Large intestine (tissue), 3 donors: ENCODE data around the gene NR6A1. TPM values are rescaled to one million over a fixed set of nuclear protein-coding genes. Genes with fewer than 3 reads are reported as not detected.

Experiments
- DNase-seq, 2 donors: peaks; one replicate each; pipeline versions ENCODE4 v3.0.0 to v3.0.0-alpha.2; 2013
- H3K27ac ChIP-seq: one replicate; pipeline ENCODE4 v1.5.1; 2013; ENCODE audit warnings: low read length
- H3K27me3 ChIP-seq: 2 replicates; pipeline ENCODE4 v1.6.1; 2013; ENCODE audit warnings: low read length; ENCODE audit not compliant: control insufficient read depth, insufficient read depth
- H3K36me3 ChIP-seq: 2 replicates; pipeline ENCODE4 v1.6.1; 2013; ENCODE audit warnings: low read length; ENCODE audit not compliant: control insufficient read depth, insufficient read depth
- H3K4me1 ChIP-seq: one replicate; pipeline ENCODE4 v1.6.1; 2013; ENCODE audit warnings: low read length; ENCODE audit not compliant: control insufficient read depth, insufficient read depth
- H3K4me3 ChIP-seq: one replicate; pipeline ENCODE4 v1.5.1; 2013; ENCODE audit warnings: low read length
- H3K9me3 ChIP-seq: one replicate; pipeline ENCODE4 v1.6.1; 2013; ENCODE audit warnings: mild to moderate bottlenecking, low read depth, low read length, moderate library complexity; ENCODE audit not compliant: control insufficient read depth
- WGBS: methylation state at CpG from one replicate; pipeline ENCODE4 v1.1.5; 2013; ENCODE audit warnings: low lambda C conversion rate; ENCODE audit not compliant: insufficient coverage; 5-methylcytosine and 5-hydroxymethylcytosine counted together
- polyA plus RNA-seq: library from polyadenylated mRNA; unstranded; fragments of 120-200 nt; gene quantifications from one replicate; pipeline ENCODE4 v1.2.1, GENCODE V29; 2013

NR6A1 gene
- polyA plus RNA-seq, 1 donor, result 5.0 TPM

GRCh38 chr9:124671861-124672260 lies 99.2 kb downstream of the NR6A1 start:
- 100% methylated on average over 1 of the region's 6 CpGs for WGBS
- no peak overlapping the region for H3K4me3 ChIP-seq
- no peaks in the 10 kb centered on the region for H3K36me3 ChIP-seq
- no peak overlapping the region for H3K27ac ChIP-seq
- DNase-seq, result no peak
- H3K9me3 ChIP-seq, result no peaks in the 10 kb centered on the region
- H3K4me1 ChIP-seq, result peaks cover 3% of the 10 kb centered on the region
- H3K27me3 ChIP-seq, result no peaks in the 10 kb centered on the region

GRCh38 chr9:124666642-124667041 lies 104.5 kb downstream of the NR6A1 start:
- 100% methylated on average over 2 of the region's 5 CpGs for WGBS
- Histone ChIP-seq H3K27ac (no peak overlapping the region), H3K27me3 (no peaks in the 10 kb centered on the region), H3K4me3 (no peak overlapping the region), H3K9me3 (no peaks in the 10 kb centered on the region), H3K36me3 (no peaks in the 10 kb centered on the region), H3K4me1 (peaks cover 9% of the 10 kb centered on the region)
- no peak for DNase-seq

- 52% methylated on average over 2 of the region's 5 CpGs for WGBS
- peaks cover 15% of the 10 kb centered on the region for H3K4me1 ChIP-seq
- H3K4me3 ChIP-seq, result no peak overlapping the region
- no peaks in the 10 kb centered on the region for H3K9me3 ChIP-seq
- DNase-seq, result peak; percentile 26 to 72
- no peaks in the 10 kb centered on the region for H3K27me3 ChIP-seq
- peak overlapping the region; percentile 34 for H3K27ac ChIP-seq
- H3K36me3 ChIP-seq, result no peaks in the 10 kb centered on the region
Observed at GRCh38 chr9:124665391-124666058, 105.6 kb downstream of the NR6A1 start.

- DNase-seq, result no peak
- no peaks in the 10 kb centered on the region for H3K36me3 ChIP-seq
- no peaks in the 10 kb centered on the region for H3K9me3 ChIP-seq
- H3K27me3 ChIP-seq, result no peaks in the 10 kb centered on the region
- 90% methylated on average over 2 of the region's 2 CpGs for WGBS
- H3K4me1 ChIP-seq, result peaks cover 15% of the 10 kb centered on the region
- no peak overlapping the region for H3K27ac ChIP-seq
- no peak overlapping the region for H3K4me3 ChIP-seq
Observed at GRCh38 chr9:124664143-124664542, 107.0 kb downstream of the NR6A1 start.

GRCh38 chr9:124663046-124663961 lies 107.8 kb downstream of the NR6A1 start:
- WGBS, result 90% methylated on average over 2 of the region's 6 CpGs
- Histone ChIP-seq H3K4me1 (peaks cover 15% of the 10 kb centered on the region), H3K4me3 (no peak overlapping the region)

GRCh38 chr9:124662561-124662960 lies 108.5 kb downstream of the NR6A1 start:
- no peak for DNase-seq
- no peaks in the 10 kb centered on the region for H3K36me3 ChIP-seq
- no peaks in the 10 kb centered on the region for H3K27me3 ChIP-seq
- 83% methylated on average over 1 of the region's 2 CpGs for WGBS
- no peak overlapping the region for H3K4me3 ChIP-seq
- H3K4me1 ChIP-seq, result peaks cover 20% of the 10 kb centered on the region
- no peaks in the 10 kb centered on the region for H3K9me3 ChIP-seq
- H3K27ac ChIP-seq, result no peak overlapping the region

More at GRCh38 chr9:124663046-124663961, 107.8 kb downstream of the NR6A1 start:
- Histone ChIP-seq H3K9me3 (no peaks in the 10 kb centered on the region), H3K27me3 (no peaks in the 10 kb centered on the region), H3K36me3 (no peaks in the 10 kb centered on the region), H3K27ac (no peak overlapping the region)
- DNase-seq, result no peak

GRCh38 chr9:124661271-124661670 lies 109.8 kb downstream of the NR6A1 start:
- Histone ChIP-seq H3K36me3 (no peaks in the 10 kb centered on the region), H3K4me3 (no peak overlapping the region), H3K27me3 (no peaks in the 10 kb centered on the region), H3K9me3 (no peaks in the 10 kb centered on the region), H3K4me1 (peaks cover 20% of the 10 kb centered on the region), H3K27ac (peak overlapping the region; percentile 94)
- WGBS, result no CpG with 5 or more reads among the region's 4 CpGs
- DNase-seq, result peak in 1 of 2 donors; percentile 49

GRCh38 chr9:124660341-124660801 lies 110.7 kb downstream of the NR6A1 start:
- Histone ChIP-seq H3K36me3 (no peaks in the 10 kb centered on the region), H3K4me1 (peaks cover 20% of the 10 kb centered on the region), H3K4me3 (peak overlapping the region; percentile 51), H3K9me3 (no peaks in the 10 kb centered on the region), H3K27ac (peak overlapping the region; percentile 94), H3K27me3 (no peaks in the 10 kb centered on the region)
- 0% methylated on average over 3 of the region's 11 CpGs for WGBS
- peak; percentile 29 to 83 for DNase-seq

GRCh38 chr9:124659099-124659659 lies 111.9 kb downstream of the NR6A1 start:
- H3K4me3 ChIP-seq, result peak overlapping the region; percentile 51
- no peaks in the 10 kb centered on the region for H3K9me3 ChIP-seq
- peak overlapping the region; percentile 94 for H3K27ac ChIP-seq
- no peaks in the 10 kb centered on the region for H3K36me3 ChIP-seq
- DNase-seq, result peak; percentile 67 to 87
- WGBS, result no CpG with 5 or more reads among the region's 15 CpGs
- no peaks in the 10 kb centered on the region for H3K27me3 ChIP-seq
- H3K4me1 ChIP-seq, result peaks cover 20% of the 10 kb centered on the region
